NCI-H146 treated with DMSO at 0.1 percent for 48 hours (cell line): Measurements from ENCODE around the gene ESYT2.
"Not testable (repeated sequence)": the region's sequence is repeated elsewhere in the genome, so short reads cannot be mapped to it uniquely, and the experiment has no call there.

Experiments
- DNase-seq: peaks from one replicate; lab custom pipeline; 2025; ENCODE audit not compliant: unreplicated experiment; lab: John Stamatoyannopoulos, UW

Gene ESYT2, protein sequence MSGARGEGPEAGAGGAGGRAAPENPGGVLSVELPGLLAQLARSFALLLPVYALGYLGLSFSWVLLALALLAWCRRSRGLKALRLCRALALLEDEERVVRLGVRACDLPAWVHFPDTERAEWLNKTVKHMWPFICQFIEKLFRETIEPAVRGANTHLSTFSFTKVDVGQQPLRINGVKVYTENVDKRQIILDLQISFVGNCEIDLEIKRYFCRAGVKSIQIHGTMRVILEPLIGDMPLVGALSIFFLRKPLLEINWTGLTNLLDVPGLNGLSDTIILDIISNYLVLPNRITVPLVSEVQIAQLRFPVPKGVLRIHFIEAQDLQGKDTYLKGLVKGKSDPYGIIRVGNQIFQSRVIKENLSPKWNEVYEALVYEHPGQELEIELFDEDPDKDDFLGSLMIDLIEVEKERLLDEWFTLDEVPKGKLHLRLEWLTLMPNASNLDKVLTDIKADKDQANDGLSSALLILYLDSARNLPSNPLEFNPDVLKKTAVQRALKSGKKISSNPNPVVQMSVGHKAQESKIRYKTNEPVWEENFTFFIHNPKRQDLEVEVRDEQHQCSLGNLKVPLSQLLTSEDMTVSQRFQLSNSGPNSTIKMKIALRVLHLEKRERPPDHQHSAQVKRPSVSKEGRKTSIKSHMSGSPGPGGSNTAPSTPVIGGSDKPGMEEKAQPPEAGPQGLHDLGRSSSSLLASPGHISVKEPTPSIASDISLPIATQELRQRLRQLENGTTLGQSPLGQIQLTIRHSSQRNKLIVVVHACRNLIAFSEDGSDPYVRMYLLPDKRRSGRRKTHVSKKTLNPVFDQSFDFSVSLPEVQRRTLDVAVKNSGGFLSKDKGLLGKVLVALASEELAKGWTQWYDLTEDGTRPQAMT

DNA sequence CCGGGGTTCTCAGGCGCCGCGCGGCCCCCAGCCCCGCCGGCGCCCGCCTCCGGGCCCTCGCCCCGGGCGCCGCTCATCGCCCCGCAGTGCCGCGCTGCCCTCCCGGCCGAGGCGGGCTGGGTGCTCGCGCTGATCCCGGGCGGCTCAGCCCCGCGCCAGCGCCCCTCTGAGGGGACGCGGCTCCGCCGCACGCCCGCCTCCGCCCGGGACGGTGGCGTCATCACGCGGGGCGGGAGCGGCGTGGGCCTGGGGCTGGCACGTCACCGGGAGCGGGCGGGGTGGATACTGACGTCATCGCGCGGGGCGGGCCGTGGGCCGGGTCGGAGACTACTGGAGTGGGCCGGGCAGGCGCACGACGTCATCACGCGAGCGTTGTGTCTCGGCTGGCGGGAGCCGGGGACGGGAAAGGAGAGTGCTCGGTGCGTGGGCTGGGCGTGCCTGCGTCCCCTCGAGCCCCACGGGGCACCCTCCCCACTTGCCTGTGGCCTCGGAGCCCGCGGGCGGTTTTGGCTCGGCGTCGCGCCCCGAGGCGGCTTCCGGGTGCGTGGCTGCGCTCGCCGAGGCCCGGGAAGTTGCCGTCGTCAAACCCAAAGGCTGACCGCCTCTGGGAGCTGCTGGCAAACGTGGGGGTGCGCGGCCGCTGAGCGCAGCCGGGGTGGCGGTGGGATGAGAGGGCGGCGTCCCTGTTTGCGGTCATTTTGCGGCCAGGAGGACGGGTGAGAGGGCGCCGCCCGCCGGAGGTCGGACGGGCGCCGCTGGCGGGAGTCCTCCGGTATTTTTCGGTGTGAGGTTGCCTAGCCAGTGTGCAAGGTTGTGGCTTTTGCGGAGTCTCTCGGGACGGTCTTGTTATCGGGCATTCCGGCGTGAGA lies at the start of gene ESYT2:
Gene ESYT2 (minus strand): TSS at position 168 of the 869 bp plus-strand sequence. CDS start 91 bp downstream, at position 77.
- DNase-seq, result peak; percentile 71

DNA sequence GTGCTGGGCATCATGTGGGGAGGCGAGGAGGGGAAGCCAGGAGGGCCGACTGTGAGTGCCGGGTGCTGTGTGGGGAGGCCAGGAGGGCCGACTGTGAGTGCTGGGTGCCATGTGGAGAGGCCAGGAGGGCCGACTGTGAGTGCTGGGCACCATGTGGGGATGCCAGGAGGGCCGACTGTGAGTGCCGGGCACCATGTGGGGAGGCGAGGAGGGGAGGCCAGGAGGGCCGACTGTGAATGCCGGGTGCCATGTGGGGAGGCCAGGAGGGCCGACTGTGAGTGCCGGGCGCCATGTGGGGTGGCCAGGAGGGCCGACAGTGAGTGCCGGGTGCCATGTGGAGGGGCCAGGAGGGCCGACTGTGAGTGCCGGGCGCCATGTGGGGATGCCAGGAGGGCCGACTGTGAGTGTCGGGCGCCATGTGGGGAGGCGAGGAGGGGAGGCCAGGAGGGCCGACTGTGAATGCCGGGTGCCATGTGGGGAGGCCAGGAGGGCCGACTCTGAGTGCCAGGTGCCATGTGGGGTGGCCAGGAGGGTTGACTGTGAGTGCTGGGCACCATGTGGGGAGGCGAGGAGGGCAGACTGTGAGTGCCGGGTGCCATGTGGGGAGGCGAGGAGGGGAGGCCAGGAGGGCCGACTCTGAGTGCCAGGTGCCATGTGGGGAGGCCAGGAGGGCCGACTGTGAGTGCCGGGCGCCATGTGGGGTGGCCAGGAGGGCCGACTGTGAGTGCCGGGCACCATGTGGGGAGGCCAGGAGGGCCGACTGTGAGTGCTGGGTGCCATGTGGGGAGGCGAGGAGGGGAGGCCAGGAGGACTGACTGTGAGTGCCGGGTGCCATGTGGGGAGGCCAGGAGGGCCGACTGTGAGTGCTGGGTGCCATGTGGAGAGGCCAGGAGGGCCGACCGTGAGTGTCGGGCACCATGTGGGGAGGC lies 49.1 kb upstream of the ESYT2 start:
- DNase-seq, result not testable (repeated sequence)

DNA sequence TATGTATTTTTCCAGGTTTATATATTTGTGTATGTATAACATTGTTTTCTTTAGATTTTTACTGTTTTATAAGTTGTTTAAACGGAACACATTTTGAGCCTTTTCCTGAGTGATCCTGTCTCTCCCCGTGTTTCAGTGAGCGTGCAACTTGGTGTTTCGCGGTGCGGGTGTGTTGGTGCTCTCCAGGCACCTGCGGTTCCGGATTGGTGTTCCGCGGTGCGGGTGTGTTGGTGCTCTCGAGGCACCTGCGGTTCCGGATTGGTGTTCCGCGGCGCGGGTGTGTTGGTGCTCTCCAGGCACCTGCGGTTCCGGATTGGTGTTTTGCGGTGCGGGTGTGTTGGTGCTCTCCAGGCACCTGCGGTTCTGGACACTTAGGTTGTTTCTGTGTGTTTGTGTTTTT lies 47.7 kb upstream of the ESYT2 start:
- no peak for DNase-seq

DNA sequence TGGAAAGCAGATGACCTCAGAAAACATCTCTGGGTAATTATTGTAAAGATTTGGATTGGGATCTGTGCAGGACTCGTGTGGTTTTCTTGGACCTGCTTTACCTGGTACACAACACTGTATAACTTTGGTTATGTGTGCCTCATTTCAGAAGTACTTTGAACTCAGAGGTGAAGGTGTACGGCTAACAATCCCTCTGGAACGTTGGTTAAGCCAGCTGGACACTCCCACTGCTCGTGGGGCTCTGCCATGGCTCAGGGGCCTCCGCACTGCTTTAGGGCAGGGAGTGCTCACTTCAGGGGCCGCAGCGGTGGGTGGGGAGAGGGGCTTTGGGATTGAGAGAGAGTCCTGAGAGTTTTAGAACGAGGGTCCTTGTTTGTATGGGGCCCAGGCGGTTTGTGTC lies 40.6 kb upstream of the ESYT2 start:
- no peak for DNase-seq

DNA sequence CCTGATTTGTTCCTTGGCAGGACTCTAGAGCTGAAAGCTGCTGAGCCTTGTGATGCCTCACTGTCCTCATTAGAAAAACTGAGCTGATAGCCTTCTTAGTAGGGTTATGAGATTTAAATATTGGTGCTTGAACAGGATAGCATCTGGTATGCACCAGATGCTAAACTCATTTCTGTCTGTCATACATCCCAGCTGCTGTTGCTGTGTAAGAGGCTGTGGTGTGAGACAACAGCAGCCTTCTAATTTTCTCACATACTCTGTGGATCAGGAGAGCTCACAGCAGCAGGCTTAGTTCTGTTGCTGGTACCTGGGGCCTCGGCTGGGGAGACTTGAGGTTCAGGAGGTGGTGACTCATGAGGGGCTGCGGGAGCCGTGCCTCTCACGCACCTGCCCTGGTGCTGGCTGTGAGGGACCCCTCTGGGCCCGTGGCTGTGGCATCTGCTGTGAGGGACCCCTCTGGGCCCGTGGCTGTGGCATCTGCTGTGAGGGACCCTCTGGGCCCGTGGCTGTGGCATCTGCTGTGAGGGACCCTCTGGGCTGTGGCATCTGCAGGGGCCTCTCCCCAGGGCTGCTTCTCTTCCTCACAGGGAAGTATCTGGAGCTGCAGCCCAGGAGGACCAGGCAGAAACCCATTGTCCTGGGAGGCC lies 39.6 kb upstream of the ESYT2 start:
- no peak for DNase-seq

DNA sequence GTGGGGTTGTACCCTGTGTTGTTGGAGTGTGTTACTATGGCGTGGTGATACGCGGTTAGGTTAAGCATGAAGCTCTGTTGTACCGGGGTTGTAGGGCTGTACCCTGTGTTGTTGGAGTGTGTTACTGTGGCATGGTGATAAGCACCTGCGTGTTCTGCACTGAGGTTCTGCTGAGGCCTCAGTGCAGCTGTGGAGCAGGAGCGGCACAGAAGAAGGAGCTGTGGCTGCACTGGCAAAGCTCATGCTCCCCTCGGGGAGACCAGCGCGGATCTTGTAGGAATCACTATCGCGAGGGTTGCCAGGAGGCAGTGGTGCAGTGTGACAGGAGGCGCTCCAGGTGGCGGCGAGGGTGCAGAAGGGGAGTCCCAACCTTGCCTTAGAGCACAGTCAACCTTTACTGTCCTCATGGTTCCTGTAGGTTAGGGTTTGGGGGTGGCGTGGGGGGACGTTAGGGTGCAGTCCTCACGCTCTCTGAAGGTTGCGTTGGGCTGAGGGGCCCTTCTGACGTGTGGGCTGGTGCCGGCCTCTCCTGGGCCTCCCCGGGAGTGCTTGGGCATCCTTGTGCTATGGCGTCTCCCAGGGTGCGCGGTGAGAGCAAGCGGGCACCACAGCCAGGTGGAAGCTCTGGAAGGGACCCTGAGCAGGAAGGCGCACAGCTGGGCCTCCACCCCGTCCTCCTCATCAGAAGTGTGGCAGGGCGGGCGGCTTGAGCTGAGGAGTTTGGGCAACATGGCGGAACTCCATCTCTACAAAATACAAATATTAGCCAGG lies 38.1 kb upstream of the ESYT2 start:
- DNase-seq, result no peak

DNA sequence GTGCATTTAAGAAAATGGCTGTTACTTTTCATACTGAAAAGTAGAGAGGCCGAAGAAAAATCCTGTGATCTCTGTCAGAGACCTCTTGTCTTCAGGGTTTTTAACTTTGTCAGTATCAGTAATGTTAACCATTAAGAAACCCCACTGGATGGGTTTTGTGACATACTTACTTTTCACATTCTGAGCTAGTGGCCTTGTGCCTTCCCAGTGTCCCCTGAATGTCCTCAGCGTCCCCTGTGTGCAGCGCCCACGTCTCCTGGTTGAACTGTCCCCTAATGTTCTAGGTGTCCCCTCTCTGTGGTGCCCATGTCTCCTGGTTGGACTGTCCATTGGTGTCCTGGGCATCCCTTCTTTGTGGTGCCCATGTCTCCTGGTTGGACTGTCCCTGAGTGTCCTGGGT lies 36.7 kb upstream of the ESYT2 start:
- DNase-seq, result no peak

DNA sequence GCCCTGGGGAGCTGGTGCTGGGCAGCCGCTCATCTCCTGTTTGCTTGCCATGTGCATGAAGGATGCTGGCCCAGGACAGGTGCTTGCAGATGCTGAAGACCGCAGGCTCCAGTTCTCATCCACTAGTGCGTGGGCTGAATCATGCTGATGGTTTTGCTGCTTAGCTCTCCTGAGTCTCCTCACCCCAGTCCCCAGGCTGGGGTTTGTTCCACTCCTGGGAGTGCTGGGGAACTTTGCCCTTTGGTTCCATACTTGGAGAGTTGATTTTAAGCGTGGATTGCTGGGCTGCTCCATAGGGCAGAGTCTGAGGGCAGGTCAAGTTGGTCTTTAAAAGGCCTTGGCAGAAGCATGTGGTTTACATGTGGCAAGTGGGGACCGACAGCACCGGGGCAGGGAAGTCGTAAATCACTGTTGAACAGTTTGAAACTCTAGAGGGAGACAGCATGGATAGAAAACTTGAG lies 36.2 kb upstream of the ESYT2 start:
- DNase-seq, result no peak

DNA sequence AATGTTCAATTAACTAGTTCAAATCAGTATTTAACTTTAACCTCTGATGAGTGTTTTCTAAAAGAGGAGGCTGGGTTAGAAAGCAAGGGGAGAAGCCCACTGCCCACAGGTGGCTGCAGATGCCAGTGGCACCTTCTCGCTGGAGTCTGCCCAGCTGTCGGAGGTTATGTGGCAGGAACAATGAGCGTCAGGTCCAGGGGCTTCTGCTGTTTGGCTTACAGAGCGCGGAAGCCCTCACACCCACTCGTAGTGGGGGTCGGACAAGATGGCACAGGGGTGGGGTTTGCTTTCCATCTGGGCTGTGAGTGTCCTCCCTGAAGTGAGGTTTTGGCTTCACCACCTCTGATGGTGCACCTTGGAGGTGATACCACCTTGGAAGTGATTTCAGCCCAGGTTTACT lies 35.5 kb upstream of the ESYT2 start:
- DNase-seq, result no peak

DNA sequence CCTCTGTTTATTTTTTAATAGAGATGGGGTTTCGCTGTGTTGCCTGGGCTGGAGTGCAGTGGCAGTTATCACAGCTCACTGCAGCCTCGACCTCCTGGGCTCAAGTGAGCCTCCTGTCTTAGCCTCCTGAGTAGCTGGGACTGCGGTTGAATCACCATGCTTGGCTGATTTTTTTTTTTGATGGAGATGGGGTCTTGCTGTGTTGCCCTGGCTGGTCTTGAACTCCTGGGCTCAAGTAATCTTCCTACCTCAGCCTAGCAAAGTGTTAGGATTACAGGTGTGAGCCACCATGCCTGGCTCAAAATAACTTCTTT lies 35.2 kb upstream of the ESYT2 start:
- no peak for DNase-seq

DNA sequence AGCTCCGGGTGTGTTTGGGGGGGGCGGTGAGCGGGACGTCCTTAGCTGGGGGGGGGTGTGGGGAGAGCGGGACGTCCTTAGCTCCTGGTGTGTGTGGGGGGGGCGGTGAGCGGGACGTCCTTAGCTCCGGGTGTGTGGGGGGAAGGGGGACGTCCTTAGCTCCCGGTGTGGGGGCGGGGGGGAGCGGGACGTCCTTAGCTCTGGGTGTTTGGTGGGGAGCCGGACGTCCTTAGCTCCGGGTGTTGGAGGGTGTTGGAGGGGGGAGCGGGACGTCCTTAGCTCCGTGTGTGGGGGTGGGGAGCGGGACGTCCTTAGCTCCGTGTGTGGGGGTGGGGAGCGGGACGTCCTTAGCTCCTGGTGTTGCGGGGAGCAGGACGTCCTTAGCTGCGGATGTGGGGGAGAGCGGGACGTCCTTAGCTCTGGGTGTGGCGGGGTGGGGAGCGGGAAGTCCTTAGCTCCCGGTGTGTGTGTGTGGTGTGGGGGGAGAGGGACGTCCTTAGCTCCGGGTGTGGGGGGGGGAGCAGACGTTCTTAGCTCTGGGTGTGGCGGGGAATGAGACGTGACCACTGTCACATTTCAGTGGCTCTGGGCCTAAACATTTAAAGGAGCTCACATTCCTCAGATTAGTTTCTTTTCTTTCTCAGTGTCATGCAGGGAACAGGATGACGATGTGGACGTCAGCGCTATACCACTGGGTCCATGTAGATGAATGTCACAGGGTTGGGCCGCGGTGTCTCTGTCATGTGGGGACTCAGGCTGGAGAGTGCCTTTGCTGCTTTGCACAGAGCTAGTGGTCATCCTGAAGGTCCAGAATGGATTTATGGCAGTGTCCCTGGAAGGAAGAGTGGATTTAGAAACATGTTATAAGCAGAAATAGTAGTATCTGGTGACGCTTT lies 34.5 kb upstream of the ESYT2 start:
- peak; percentile 15 for DNase-seq

DNA sequence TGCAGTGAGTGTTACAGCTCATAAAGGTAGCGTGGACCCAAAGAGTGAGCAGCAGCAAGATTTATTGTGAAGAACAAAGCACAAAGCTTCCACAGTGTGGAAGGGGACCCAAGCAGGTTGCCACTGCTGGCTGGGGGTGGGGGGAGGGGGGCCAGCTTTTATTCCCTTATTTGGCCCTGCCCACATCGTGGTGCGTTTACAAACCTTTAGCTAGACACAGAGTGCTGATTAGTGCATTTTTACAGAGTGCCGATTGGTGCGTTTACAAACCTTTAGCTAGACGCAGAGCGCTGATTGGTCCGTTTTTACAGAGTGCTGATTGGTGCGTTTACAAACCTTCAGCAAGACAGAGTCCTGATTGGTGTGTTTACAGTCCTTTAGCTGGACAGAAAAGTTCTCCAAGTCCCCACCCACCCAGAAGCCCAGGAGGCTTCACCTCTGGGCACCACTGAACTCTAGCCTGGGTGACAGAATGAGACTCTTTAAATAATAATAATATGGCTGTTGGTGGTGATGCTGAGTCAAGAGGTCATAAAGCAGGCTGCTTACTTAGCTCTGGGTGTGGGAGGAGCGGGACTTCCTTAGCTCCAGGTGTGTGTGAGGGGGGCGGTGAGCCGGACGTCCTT lies 33.8 kb upstream of the ESYT2 start:
- not testable (repeated sequence) for DNase-seq

DNA sequence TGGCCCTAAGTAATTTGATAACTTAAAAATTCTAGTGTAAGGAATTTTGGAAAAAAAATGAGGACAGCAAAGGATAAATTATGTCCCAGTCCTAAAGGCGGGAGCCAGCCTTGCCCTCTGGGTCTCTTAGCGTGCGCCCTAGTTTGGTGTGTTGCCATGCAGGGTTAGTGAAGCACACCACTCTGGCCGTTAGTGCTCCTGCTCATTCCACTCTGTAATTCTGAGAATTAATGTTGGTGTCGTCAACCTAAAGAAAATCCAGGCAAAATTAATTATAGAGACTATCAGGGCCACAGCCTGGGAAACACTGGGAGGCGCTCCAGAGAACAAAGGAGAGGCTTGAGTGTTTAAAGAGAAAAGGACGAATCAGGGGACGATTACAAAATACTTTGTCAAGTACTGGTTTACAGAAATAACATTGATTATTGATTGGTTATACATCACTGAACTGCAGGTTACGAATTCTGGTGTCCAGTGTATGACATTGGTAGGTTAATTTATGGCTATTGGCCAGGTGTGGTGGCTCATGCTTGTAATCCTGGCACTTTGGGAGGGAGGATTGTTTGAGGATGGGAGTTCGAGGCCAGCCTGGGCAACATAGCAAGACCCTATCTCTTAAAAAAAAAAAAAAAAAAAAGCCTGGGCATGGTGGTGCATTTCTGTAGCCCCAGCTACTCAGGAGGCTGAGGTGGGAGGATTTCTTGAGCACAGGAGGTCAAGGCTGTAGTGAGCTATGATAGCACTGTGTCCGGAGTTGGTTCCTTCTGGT lies 32.8 kb upstream of the ESYT2 start:
- no peak for DNase-seq

DNA sequence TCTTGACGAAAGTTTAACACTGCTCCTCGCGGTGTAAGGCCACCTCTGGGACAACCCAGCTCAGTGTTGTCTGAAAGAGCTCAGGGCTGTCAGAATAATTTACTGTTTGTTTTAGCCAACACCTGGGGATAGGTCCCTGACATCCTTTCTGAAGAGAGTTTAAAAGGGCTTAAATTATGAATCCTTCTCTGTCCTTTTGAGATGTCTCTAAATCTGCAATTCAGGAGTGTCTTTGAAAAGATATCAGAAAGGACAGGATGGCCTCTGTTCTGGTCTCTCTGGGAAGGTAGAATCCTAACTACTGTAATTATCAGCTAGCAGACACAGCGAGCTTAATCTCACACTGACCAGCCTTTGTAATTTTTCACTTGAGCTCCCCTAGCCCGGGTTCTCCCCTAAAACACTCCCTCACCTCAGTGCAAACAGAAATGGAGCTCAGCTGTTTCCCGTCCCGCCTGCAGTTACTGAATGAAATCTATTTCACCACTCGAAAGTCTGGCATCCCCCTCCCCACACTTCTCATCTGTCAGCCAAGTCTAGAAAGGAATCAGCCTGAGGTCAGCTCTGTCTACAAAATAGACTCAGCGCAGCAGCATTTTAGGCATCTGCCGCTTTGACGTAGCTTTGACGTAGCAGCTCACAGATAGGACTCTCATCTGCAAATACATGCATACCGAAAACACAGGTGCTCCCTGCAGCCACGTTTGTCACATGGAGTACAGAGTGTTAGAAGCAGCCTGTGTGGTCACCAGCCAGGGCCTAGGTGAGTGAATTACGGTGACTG lies 31.9 kb upstream of the ESYT2 start:
- DNase-seq, result no peak

DNA sequence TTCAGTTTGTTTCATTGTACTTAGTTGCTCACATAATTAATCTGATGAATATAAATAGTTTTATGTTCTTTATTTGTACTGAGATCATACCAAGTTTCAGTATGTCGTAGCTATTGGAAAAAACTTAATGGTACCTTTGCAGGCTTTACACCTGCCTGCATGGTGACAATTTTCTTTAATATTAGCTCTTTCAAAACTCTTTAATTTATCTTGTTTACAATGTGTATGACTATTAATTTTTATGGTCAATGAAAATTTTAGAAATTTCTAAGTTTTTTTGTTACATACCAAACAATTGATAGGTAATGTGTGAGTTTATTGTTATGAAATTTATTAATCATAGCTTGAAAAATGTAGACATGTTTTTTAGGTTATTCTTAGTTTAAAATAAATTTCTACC lies 31.1 kb upstream of the ESYT2 start:
- DNase-seq, result no peak
